ENCODE data around the gene MSS51. TPM values are rescaled to one million over a fixed set of nuclear protein-coding genes. Genes with fewer than 3 reads are reported as not detected.

Gene MSS51
- total RNA-seq, 1 donor from 2014 or later: 2.6 TPM

DNA sequence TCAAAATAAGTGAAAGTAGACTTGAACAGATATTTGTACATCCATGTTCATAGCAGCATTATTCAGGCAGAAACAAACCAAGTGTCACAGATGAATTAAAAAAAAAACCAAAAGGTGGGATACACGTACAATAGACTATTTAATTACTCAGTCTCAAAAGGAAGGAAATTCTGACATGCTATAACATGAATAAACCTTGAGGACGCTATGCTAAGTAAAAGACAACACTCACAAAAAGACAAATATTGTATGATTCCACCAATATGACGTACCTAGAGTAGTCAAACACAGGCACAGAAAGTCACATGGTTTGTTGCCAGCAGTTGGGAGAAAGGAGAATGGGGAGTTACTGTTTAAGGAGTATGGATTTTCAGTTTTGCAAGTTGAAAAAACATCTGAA, 56.7 kb downstream of the MSS51 start:
- peaks cover 12% of the 10 kb centered on the region for H3K4me1 Mint-ChIP-seq (ENCODE audit: low read depth)
- no peak overlapping the region for H3K4me3 Mint-ChIP-seq (ENCODE audit: low read depth)
- intact Hi-C loops (cut with micrococcal nuclease): no loop called here
- H3K36me3 Mint-ChIP-seq (ENCODE audit: low read depth): peaks cover 76% of the 10 kb centered on the region
- H3K27ac Mint-ChIP-seq: no peak overlapping the region
- no peaks in the 10 kb centered on the region for H3K9me3 Mint-ChIP-seq
- no peak for DNase-seq (ENCODE audit: low spot score)
- no peaks in the 10 kb centered on the region for H3K27me3 Mint-ChIP-seq (ENCODE audit: low read depth)

Other genes with a start within 250 kb of the MSS51 start
- 50.8 and 52.7 TPM in 2 replicates for gene DNAJC9, start 186.3 kb downstream of the MSS51 start, total RNA-seq
- 145 and 152 TPM in 2 replicates for gene MRPS16, start 180.9 kb downstream of the MSS51 start, total RNA-seq
- 0.41 and 0.43 TPM in 2 replicates for gene CFAP70, start 74.7 kb downstream of the MSS51 start, total RNA-seq
- 173 and 174 TPM in 2 replicates for gene ANXA7, start 19.5 kb downstream of the MSS51 start, total RNA-seq
- 45.4 and 46.0 TPM in 2 replicates for gene PPP3CB, start 62.5 kb upstream of the MSS51 start, total RNA-seq
- 5.4 and 5.7 TPM in 2 replicates for gene USP54, start 157.8 kb upstream of the MSS51 start, total RNA-seq
- gene MYOZ1, start 207.9 kb upstream of the MSS51 start, total RNA-seq: not detected in 2 replicates
- 0.05 TPM in 1 of 2 replicates, not detected in the other for gene SYNPO2L, start 222.5 kb upstream of the MSS51 start, total RNA-seq